Nephron (organoid): Measurements from ENCODE around the gene SLC44A1.
A peak's percentile ranks its signal among the peaks of the same experiment; 100 is the strongest.

Experiments
- H3K27ac Mint-ChIP-seq, 3 experiments: 2 replicates each; pipeline ENCODE4 v1.8.0; 2020; ENCODE audit warnings: mixed read lengths in 3 of 3, mild to moderate bottlenecking in 2 of 3, moderate library complexity in 1 of 3
- H3K27me3 Mint-ChIP-seq: 2 replicates; pipeline ENCODE4 v1.8.0; 2021; ENCODE audit warnings: low read depth, mild to moderate bottlenecking, moderate library complexity, mixed read lengths
- H3K36me3 Mint-ChIP-seq: 2 replicates; pipeline ENCODE4 v1.8.0; 2020; ENCODE audit warnings: low read depth, mixed read lengths
- H3K4me1 Mint-ChIP-seq: 2 replicates; pipeline ENCODE4 v1.8.0; 2020; ENCODE audit warnings: mixed read lengths
- H3K4me3 Mint-ChIP-seq, 3 experiments: 2 replicates each; pipeline ENCODE4 v1.8.0; 2020; ENCODE audit warnings: mild to moderate bottlenecking in 3 of 3, mixed read lengths in 3 of 3, moderate library complexity in 2 of 3
- H3K9me3 Mint-ChIP-seq: 2 replicates; pipeline ENCODE4 v1.8.0; 2020; ENCODE audit warnings: mixed read lengths
- TF ChIP-seq, protein P1 (sequence below), 3 experiments: fragments of 200-600 bp; sonication (generic); IDR thresholded peaks; one replicate each; pipeline ENCODE4 v1.5.0; 2021; ENCODE audit warnings: antibody characterized with exemption in 3 of 3; ENCODE audit not compliant: unreplicated experiment in 3 of 3

Gene SLC44A1

DNA sequence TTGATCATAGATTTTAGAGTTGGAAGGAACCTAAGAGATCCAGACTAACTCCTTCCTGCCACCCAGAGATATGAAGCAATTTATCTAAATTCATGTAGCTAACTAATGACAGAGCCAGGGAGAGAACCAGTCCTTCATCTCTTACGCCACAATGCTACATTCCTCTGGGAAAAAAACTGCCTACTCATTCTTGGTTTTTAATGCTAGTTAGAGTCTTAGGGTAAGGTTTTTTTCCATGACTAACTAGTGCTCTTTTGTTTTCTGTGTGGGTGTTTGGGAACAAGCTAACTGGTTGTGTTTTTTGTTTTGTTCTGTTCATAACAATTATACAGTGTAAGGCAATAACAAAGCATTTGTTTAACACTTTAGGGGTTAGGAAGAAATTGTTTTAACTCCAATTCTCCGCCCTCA, 52.4 kb downstream of the SLC44A1 start:
- H3K36me3 Mint-ChIP-seq = peaks cover 16% of the 10 kb centered on the region

GRCh38 chr9:105297442-105298075, 53.1 kb downstream of the SLC44A1 start:
- Mint-ChIP-seq H3K4me3 (no peak overlapping the region), H3K9me3 (no peaks in the 10 kb centered on the region), H3K27me3 (no peaks in the 10 kb centered on the region), H3K36me3 (peaks cover 16% of the 10 kb centered on the region), H3K27ac (peak overlapping the region in 1 of 3 experiments; percentile 46), H3K4me1 (peaks cover 13% of the 10 kb centered on the region)
- TF ChIP-seq, protein P1, sequence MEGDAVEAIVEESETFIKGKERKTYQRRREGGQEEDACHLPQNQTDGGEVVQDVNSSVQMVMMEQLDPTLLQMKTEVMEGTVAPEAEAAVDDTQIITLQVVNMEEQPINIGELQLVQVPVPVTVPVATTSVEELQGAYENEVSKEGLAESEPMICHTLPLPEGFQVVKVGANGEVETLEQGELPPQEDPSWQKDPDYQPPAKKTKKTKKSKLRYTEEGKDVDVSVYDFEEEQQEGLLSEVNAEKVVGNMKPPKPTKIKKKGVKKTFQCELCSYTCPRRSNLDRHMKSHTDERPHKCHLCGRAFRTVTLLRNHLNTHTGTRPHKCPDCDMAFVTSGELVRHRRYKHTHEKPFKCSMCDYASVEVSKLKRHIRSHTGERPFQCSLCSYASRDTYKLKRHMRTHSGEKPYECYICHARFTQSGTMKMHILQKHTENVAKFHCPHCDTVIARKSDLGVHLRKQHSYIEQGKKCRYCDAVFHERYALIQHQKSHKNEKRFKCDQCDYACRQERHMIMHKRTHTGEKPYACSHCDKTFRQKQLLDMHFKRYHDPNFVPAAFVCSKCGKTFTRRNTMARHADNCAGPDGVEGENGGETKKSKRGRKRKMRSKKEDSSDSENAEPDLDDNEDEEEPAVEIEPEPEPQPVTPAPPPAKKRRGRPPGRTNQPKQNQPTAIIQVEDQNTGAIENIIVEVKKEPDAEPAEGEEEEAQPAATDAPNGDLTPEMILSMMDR (IDR thresholded peaks at IDR 0.05; ENCODE audit: unreplicated experiment in 3 of 3) = no peak

More for the DNA sequence above, 52.4 kb downstream of the SLC44A1 start:
- H3K27me3 Mint-ChIP-seq = no peaks in the 10 kb centered on the region
- peaks cover 20% of the 10 kb centered on the region for H3K4me1 Mint-ChIP-seq
- H3K4me3 Mint-ChIP-seq = no peak overlapping the region
- peak overlapping the region in 2 of 3 experiments; percentile 46 to 57 for H3K27ac Mint-ChIP-seq
- no peaks in the 10 kb centered on the region for H3K9me3 Mint-ChIP-seq
- TF ChIP-seq, protein P1 (IDR thresholded peaks at IDR 0.05; ENCODE audit: unreplicated experiment in 3 of 3) = no peak

GRCh38 chr9:105299190-105299854, 54.9 kb downstream of the SLC44A1 start:
- no peaks in the 10 kb centered on the region for H3K27me3 Mint-ChIP-seq
- peaks cover 13% of the 10 kb centered on the region for H3K4me1 Mint-ChIP-seq
- peaks cover 16% of the 10 kb centered on the region for H3K36me3 Mint-ChIP-seq
- H3K27ac Mint-ChIP-seq = no peak overlapping the region
- TF ChIP-seq, protein P1 (IDR thresholded peaks at IDR 0.05; ENCODE audit: unreplicated experiment in 3 of 3) = no peak
- H3K9me3 Mint-ChIP-seq = no peaks in the 10 kb centered on the region
- no peak overlapping the region for H3K4me3 Mint-ChIP-seq

DNA sequence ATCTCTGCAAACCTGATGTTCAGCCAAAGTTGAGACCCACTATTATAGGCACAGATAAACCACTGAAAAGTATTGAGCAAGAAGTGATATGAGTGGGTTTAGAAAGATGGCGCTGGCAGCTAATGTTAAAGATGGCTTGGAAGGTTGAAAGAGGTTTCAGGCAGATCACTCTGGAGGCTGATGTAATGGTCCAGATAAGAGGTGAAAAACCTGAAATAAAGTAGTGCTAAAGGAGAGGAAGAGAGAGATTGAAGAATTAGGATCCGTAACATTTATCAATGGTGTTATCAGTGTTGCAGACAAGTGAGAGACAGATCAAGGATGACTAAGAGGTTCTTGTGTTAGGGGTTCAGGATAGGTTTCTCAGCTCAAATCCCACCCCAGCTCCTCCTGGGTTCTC, 58.3 kb downstream of the SLC44A1 start:
- Mint-ChIP-seq H3K4me3 (no peak overlapping the region), H3K4me1 (no peaks in the 10 kb centered on the region)
- TF ChIP-seq, protein P1 (IDR thresholded peaks at IDR 0.05; ENCODE audit: unreplicated experiment in 3 of 3) = no peak

DNA sequence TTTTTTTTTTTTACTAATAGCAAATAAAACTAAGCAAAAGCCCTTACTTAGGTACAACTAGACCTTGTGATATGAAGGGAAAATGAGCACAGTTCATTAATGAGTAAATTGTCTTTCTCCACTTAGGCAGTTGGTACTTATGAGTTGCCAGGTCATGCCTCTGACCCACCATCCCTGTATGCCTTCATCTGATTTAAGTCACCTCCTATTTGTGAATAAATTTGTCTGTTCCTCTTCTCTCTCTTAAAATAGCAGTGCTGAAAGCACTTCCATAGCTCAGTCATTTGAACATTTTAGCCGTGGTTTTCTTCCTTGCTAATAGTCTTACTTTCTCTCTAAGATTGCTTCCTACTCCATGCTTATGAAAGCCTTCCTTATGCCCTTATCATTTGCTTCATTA, 61.4 kb downstream of the SLC44A1 start:
- no peak overlapping the region for H3K27ac Mint-ChIP-seq
- H3K27me3 Mint-ChIP-seq = no peaks in the 10 kb centered on the region
- H3K4me1 Mint-ChIP-seq = peaks cover 10% of the 10 kb centered on the region
- TF ChIP-seq, protein P1 (IDR thresholded peaks at IDR 0.05; ENCODE audit: unreplicated experiment in 3 of 3) = no peak
- no peaks in the 10 kb centered on the region for H3K9me3 Mint-ChIP-seq
- no peaks in the 10 kb centered on the region for H3K36me3 Mint-ChIP-seq
- H3K4me3 Mint-ChIP-seq = no peak overlapping the region

More for the DNA sequence above, 58.3 kb downstream of the SLC44A1 start:
- no peaks in the 10 kb centered on the region for H3K27me3 Mint-ChIP-seq
- H3K9me3 Mint-ChIP-seq = no peaks in the 10 kb centered on the region
- H3K36me3 Mint-ChIP-seq = peaks cover 16% of the 10 kb centered on the region
- H3K27ac Mint-ChIP-seq = no peak overlapping the region
